ENCODE results near the gene VPS39. TPM values are rescaled to one million over a fixed set of nuclear protein-coding genes. Genes with fewer than 3 reads are reported as not detected.

The VPS39 gene
- total and polyA plus RNA-seq, 2 of the 13 experiments (the other 11 are each of a cell fraction or from before 2014, with no cell fraction given): 22.9 to 32.0 TPM

- TF ChIP-seq CBFB (CRISPR knock-in tag; IDR thresholded peaks at IDR 0.05): peak; percentile 57; the same call in 1 of the 2 replicates
- TF ChIP-seq ASH2L (IDR thresholded peaks at IDR 0.05; ENCODE audit: insufficient read length, low read depth, low read length): peak; percentile 76
- no peak for TF ChIP-seq SOX6 (IDR thresholded peaks at IDR 0.05)
- peak; percentile 60; the same call in 1 of the 2 replicates for TF ChIP-seq SOX6 (CRISPR knock-in tag; IDR thresholded peaks at IDR 0.05)
- no peak for TF ChIP-seq RNF2 (conservative IDR thresholded peaks at IDR 0.05; ENCODE audit: low read depth)
- TF ChIP-seq AHR (CRISPR knock-in tag; IDR thresholded peaks at IDR 0.05): no peak
- TF ChIP-seq THYN1 (CRISPR knock-in tag; IDR thresholded peaks at IDR 0.05; ENCODE audit: borderline replicate concordance, low read depth): no peak
- TF ChIP-seq RFX1 (IDR thresholded peaks at IDR 0.05): no peak
- TF ChIP-seq RBAK (CRISPR knock-in tag; IDR thresholded peaks at IDR 0.05): no peak
- peak; percentile 76 for TF ChIP-seq MXD3 (CRISPR knock-in tag; IDR thresholded peaks at IDR 0.05)
- TF ChIP-seq USF2 (IDR thresholded peaks at IDR 0.05; ENCODE audit: low read depth, low read length): no peak
- TF ChIP-seq USF2 (CRISPR knock-in tag; IDR thresholded peaks at IDR 0.05; ENCODE audit: borderline replicate concordance): no peak
- TF ChIP-seq ZNF580 (CRISPR knock-in tag; IDR thresholded peaks at IDR 0.05; ENCODE audit: borderline replicate concordance, low read depth): peak; percentile 64; the same call in 1 of the 2 replicates
- 0 out of 2 replicates have a peak, but pooled peaks have one; percentile 47 for TF ChIP-seq ZNF329 (CRISPR knock-in tag; IDR thresholded peaks at IDR 0.05; ENCODE audit: low read depth)
- peak; percentile 86; the same call in 1 of the 2 replicates for TF ChIP-seq ZFP91 (CRISPR knock-in tag; IDR thresholded peaks at IDR 0.05; ENCODE audit: borderline replicate concordance)
- TF ChIP-seq NR2F6 (IDR thresholded peaks at IDR 0.05): no peak
- 0 out of 2 replicates have a peak, but pooled peaks have one; percentile 10 for TF ChIP-seq NR2F6 (CRISPR knock-in tag; IDR thresholded peaks at IDR 0.05)
- TF ChIP-seq POLR2AphosphoS2 (IDR thresholded peaks at IDR 0.05; ENCODE audit: low read depth, low read length): peak; percentile 77
- TF ChIP-seq NRL (CRISPR knock-in tag; IDR thresholded peaks at IDR 0.05; ENCODE audit: borderline replicate concordance): peak; percentile 96
- TF ChIP-seq ZNF235 (CRISPR knock-in tag; IDR thresholded peaks at IDR 0.05; ENCODE audit: borderline replicate concordance): peak; percentile 90; the same call in 1 of the 2 replicates
- 0 out of 2 replicates have a peak, but pooled peaks have one; percentile 72 for TF ChIP-seq HINFP (CRISPR knock-in tag; IDR thresholded peaks at IDR 0.05; ENCODE audit: low read depth)
- peak; percentile 46; the same call in 1 of the 2 replicates for TF ChIP-seq THRA (CRISPR knock-in tag; IDR thresholded peaks at IDR 0.05; ENCODE audit: borderline replicate concordance)
Measured at GRCh38 chr15:42207674-42208579, at the start of gene VPS39 (continued).

Data from HepG2 (cell line).